Liver (tissue), 9 donors: Measurements from ENCODE around the gene IFITM5. TPM values are rescaled to one million over a fixed set of nuclear protein-coding genes. Genes with fewer than 3 reads are reported as not detected.

Experiments
- DNase-seq: peaks from one replicate; pipeline ENCODE4 v3.0.0-alpha.2; 2017; ENCODE audit warnings: low spot score
- H3K27ac ChIP-seq, 2 donors: one replicate each; pipeline ENCODE4 v1.7.0; 2013; ENCODE audit warnings: inconsistent platforms in 2 of 2, low read length in 2 of 2, control low read depth in 1 of 2, low read depth in 1 of 2, mild to moderate bottlenecking in 1 of 2
- H3K27me3 ChIP-seq, 4 donors: one replicate each; pipeline versions ENCODE4 v1.6.1 to v1.7.0; 2013; ENCODE audit warnings: low read length in 3 of 4, inconsistent platforms in 1 of 4, mild to moderate bottlenecking in 1 of 4, moderate library complexity in 1 of 4; ENCODE audit not compliant: control insufficient read depth in 4 of 4, insufficient read depth in 4 of 4
- H3K36me3 ChIP-seq, 4 donors: one replicate each; pipeline versions ENCODE4 v1.6.1 to v1.7.0; 2013; ENCODE audit warnings: low read length in 3 of 4, mild to moderate bottlenecking in 3 of 4, low read depth in 1 of 4, moderate library complexity in 1 of 4; ENCODE audit not compliant: control insufficient read depth in 4 of 4, insufficient read depth in 3 of 4
- H3K4me1 ChIP-seq, 4 donors: one replicate each; pipeline versions ENCODE4 v1.6.1 to v1.7.0; 2013; ENCODE audit warnings: low read length in 3 of 4, mild to moderate bottlenecking in 3 of 4, moderate library complexity in 1 of 4; ENCODE audit not compliant: control insufficient read depth in 4 of 4, insufficient read depth in 4 of 4
- H3K4me3 ChIP-seq, 3 donors: one replicate each; pipeline versions ENCODE4 v1.6.1 to v1.7.0; 2013; ENCODE audit warnings: low read length in 3 of 3, control low read depth in 1 of 3, low read depth in 1 of 3, mild to moderate bottlenecking in 1 of 3
- H3K9ac ChIP-seq, 2 donors: one replicate each; pipeline ENCODE4 v1.7.0; 2013; ENCODE audit warnings: low read length in 2 of 2, mild to moderate bottlenecking in 2 of 2, moderate library complexity in 2 of 2, control low read depth in 1 of 2, low read depth in 1 of 2
- H3K9me3 ChIP-seq, 4 donors: one replicate each; pipeline versions ENCODE4 v1.6.1 to v1.7.0; 2013; ENCODE audit warnings: low read length in 3 of 4; ENCODE audit not compliant: control insufficient read depth in 4 of 4
- EGR1 ChIP-seq, 2 donors: IDR thresholded peaks; 2 replicates each; pipeline ENCODE4 v1.6.1; 2016 to 2018; ENCODE audit warnings: antibody characterized with exemption in 2 of 2, low read depth in 2 of 2
- FOXA1 ChIP-seq: IDR thresholded peaks from 2 replicates; pipeline ENCODE4 v1.6.1; 2016; ENCODE audit warnings: antibody characterized with exemption
- FOXA2 ChIP-seq: IDR thresholded peaks from 2 replicates; pipeline ENCODE4 v1.6.1; 2016; ENCODE audit warnings: antibody characterized with exemption
- HNF4A ChIP-seq, 2 donors: conservative IDR thresholded peaks; 2 replicates each; pipeline ENCODE4 v1.6.1; 2016; ENCODE audit warnings: antibody characterized with exemption in 2 of 2, mild to moderate bottlenecking in 2 of 2
- HNF4G ChIP-seq: IDR thresholded peaks from 2 replicates; pipeline ENCODE4 v1.6.1; 2016; ENCODE audit warnings: antibody characterized with exemption
- NR2F2 ChIP-seq: IDR thresholded peaks from 2 replicates; pipeline ENCODE4 v1.6.1; 2016; ENCODE audit warnings: antibody characterized with exemption
- RAD21 ChIP-seq, 2 donors: IDR thresholded peaks; 2 replicates each; pipeline ENCODE4 v1.6.1; 2016; ENCODE audit warnings: antibody characterized with exemption in 2 of 2, mild to moderate bottlenecking in 2 of 2
- RXRA ChIP-seq, 2 donors: IDR thresholded peaks; 2 replicates each; pipeline ENCODE4 v1.6.1; 2017 to 2018; ENCODE audit warnings: antibody characterized with exemption in 2 of 2, mild to moderate bottlenecking in 1 of 2
- SP1 ChIP-seq: IDR thresholded peaks from 2 replicates; pipeline ENCODE4 v1.6.1; 2018; ENCODE audit warnings: antibody characterized with exemption, mild to moderate bottlenecking
- TAF1 ChIP-seq: conservative IDR thresholded peaks from 2 replicates; pipeline ENCODE4 v1.6.1; 2016; ENCODE audit warnings: antibody characterized with exemption, mild to moderate bottlenecking
- YY1 ChIP-seq: IDR thresholded peaks from 2 replicates; pipeline ENCODE4 v1.6.1; 2016; ENCODE audit warnings: antibody characterized with exemption, mild to moderate bottlenecking
- WGBS: extraction: QIAGEN DNeasy Blood & Tissue Kit; methylation state at CpG from one replicate; pipeline ENCODE4 v1.1.7; 2013; 5-methylcytosine and 5-hydroxymethylcytosine counted together
- polyA plus RNA-seq, 2 donors: library from polyadenylated mRNA; stranded (reverse) in 1 of 2; unstranded in 1 of 2; fragments of 200-250 nt in 1 of 2; fragments of >200 nt in 1 of 2; fragmentation: Nextera tagmentation in 1 of 2; extraction: Ambion mirVana in 1 of 2; gene quantifications; one replicate each; pipeline versions ENCODE4 v1.2.1 to v1.2.3, GENCODE V29; 2013 to 2015
- total RNA-seq, 2 donors: library from RNA; depleted of rRNA; stranded (reverse); fragments of >200 nt; gene quantifications; one replicate each; pipeline ENCODE4 v1.2.3, GENCODE V29; 2014
- TF ChIP-seq, protein P1 (sequence below): IDR thresholded peaks from 2 replicates; pipeline ENCODE4 v1.6.1; 2016; ENCODE audit warnings: antibody characterized with exemption
- TF ChIP-seq, protein P2 (sequence below): IDR thresholded peaks from 2 replicates; pipeline ENCODE4 v1.6.1; 2016; ENCODE audit warnings: antibody characterized with exemption
- TF ChIP-seq, protein P3 (sequence below): fragments of 150-350 bp; IDR thresholded peaks from 2 replicates; pipeline ENCODE4 v1.5.1; 2017; ENCODE audit warnings: improper control_type of control experiment, low read depth, low read length; ENCODE audit not compliant: missing input control
- TF ChIP-seq, protein P4 (sequence below): IDR thresholded peaks from 2 replicates; pipeline ENCODE4 v1.6.1; 2016; ENCODE audit warnings: antibody characterized with exemption
- TF ChIP-seq, protein P5 (sequence below): IDR thresholded peaks from 2 replicates; pipeline ENCODE4 v1.6.1; 2016; ENCODE audit warnings: antibody characterized with exemption, mild to moderate bottlenecking
- donor health status: healthy.
- donor health status: healthy.
- donor health status: healthy.
- donor health status: healthy.
- donor health status: healthy.

The IFITM5 gene
- total and polyA plus RNA-seq, 4 donors: not detected

DNA sequence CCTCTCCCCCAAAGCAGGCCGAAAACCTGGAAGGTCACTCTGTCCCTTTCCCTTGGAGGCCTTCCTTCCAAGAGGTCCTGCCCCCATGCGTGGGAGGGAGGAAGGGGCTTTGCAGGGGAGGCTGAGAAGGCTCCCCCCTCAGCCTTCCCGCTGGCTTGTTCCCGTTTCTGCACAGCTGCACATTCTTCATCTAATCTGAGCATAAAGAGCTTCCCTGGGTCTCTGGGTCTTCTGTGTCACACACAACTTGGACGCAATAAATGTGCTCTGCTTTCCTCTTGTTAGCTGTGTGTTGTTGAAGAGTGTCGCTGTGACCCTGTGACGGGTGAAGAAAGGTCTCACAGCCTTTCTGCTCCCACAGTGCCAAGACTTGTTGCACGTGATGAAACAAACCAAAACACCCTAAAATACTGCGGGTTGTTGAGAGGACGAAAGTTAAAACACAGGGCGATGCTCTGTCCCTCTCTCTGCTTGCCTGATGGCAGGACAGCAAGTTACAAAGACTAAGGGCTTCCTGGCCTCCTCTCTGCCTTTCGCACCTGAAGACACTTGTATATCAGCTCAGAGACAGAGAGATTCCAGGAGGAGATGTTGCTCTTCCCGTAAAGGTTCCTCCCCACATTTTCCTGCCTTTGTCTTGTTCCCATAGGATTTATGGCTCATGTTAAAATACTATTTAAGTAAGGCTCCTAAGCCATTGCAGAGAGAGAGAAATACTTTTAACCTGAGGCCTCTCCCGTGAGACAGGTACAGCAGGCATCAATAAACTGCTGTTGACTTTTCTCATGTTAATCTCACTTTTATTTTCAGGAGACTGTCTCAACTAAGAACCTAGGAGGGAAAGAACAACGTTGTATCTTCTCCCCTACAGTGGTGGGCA, 36.7 kb upstream of the IFITM5 start:
- no peak for DNase-seq
- H3K9ac ChIP-seq: peak overlapping the region in 1 of 2 donors; percentile 20

More for the DNA sequence above, 36.7 kb upstream of the IFITM5 start:
- 62% methylated on average over 15 of the region's 15 CpGs for WGBS
- Histone ChIP-seq H3K27me3 (no peaks in the 10 kb centered on the region), H3K4me3 (no peak overlapping the region), H3K4me1 (peaks cover 0 to 3% (median 1%) of the 10 kb centered on the region in 4 donors), H3K9me3 (no peaks in the 10 kb centered on the region), H3K36me3 (no peaks in the 10 kb centered on the region), H3K27ac (peak overlapping the region; percentile 59 to 61)
- peak; percentile 4 to 37 for TF ChIP-seq RAD21 (IDR thresholded peaks at IDR 0.05)
- TF ChIP-seq EGR1 (IDR thresholded peaks at IDR 0.05; ENCODE audit: low read depth in 2 of 2): no peak
- peak; percentile 55 for TF ChIP-seq SP1
- no peak for TF ChIP-seq HNF4G
- TF ChIP-seq FOXA2: no peak
- TF ChIP-seq, protein P1, sequence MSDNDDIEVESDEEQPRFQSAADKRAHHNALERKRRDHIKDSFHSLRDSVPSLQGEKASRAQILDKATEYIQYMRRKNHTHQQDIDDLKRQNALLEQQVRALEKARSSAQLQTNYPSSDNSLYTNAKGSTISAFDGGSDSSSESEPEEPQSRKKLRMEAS: no peak
- no peak for TF ChIP-seq HNF4A (conservative IDR thresholded peaks at IDR 0.05)
- TF ChIP-seq NR2F2: peak; percentile 97
- TF ChIP-seq TAF1: no peak
- TF ChIP-seq, protein P2, sequence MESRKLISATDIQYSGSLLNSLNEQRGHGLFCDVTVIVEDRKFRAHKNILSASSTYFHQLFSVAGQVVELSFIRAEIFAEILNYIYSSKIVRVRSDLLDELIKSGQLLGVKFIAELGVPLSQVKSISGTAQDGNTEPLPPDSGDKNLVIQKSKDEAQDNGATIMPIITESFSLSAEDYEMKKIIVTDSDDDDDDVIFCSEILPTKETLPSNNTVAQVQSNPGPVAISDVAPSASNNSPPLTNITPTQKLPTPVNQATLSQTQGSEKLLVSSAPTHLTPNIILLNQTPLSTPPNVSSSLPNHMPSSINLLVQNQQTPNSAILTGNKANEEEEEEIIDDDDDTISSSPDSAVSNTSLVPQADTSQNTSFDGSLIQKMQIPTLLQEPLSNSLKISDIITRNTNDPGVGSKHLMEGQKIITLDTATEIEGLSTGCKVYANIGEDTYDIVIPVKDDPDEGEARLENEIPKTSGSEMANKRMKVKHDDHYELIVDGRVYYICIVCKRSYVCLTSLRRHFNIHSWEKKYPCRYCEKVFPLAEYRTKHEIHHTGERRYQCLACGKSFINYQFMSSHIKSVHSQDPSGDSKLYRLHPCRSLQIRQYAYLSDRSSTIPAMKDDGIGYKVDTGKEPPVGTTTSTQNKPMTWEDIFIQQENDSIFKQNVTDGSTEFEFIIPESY: no peak
- TF ChIP-seq, protein P3, sequence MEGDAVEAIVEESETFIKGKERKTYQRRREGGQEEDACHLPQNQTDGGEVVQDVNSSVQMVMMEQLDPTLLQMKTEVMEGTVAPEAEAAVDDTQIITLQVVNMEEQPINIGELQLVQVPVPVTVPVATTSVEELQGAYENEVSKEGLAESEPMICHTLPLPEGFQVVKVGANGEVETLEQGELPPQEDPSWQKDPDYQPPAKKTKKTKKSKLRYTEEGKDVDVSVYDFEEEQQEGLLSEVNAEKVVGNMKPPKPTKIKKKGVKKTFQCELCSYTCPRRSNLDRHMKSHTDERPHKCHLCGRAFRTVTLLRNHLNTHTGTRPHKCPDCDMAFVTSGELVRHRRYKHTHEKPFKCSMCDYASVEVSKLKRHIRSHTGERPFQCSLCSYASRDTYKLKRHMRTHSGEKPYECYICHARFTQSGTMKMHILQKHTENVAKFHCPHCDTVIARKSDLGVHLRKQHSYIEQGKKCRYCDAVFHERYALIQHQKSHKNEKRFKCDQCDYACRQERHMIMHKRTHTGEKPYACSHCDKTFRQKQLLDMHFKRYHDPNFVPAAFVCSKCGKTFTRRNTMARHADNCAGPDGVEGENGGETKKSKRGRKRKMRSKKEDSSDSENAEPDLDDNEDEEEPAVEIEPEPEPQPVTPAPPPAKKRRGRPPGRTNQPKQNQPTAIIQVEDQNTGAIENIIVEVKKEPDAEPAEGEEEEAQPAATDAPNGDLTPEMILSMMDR: no peak
- TF ChIP-seq YY1: no peak
- TF ChIP-seq FOXA1: no peak
- peak; percentile 40 to 41 for TF ChIP-seq RXRA (IDR thresholded peaks at IDR 0.05)
- TF ChIP-seq, protein P4, sequence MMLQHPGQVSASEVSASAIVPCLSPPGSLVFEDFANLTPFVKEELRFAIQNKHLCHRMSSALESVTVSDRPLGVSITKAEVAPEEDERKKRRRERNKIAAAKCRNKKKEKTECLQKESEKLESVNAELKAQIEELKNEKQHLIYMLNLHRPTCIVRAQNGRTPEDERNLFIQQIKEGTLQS: no peak
- TF ChIP-seq, protein P5, sequence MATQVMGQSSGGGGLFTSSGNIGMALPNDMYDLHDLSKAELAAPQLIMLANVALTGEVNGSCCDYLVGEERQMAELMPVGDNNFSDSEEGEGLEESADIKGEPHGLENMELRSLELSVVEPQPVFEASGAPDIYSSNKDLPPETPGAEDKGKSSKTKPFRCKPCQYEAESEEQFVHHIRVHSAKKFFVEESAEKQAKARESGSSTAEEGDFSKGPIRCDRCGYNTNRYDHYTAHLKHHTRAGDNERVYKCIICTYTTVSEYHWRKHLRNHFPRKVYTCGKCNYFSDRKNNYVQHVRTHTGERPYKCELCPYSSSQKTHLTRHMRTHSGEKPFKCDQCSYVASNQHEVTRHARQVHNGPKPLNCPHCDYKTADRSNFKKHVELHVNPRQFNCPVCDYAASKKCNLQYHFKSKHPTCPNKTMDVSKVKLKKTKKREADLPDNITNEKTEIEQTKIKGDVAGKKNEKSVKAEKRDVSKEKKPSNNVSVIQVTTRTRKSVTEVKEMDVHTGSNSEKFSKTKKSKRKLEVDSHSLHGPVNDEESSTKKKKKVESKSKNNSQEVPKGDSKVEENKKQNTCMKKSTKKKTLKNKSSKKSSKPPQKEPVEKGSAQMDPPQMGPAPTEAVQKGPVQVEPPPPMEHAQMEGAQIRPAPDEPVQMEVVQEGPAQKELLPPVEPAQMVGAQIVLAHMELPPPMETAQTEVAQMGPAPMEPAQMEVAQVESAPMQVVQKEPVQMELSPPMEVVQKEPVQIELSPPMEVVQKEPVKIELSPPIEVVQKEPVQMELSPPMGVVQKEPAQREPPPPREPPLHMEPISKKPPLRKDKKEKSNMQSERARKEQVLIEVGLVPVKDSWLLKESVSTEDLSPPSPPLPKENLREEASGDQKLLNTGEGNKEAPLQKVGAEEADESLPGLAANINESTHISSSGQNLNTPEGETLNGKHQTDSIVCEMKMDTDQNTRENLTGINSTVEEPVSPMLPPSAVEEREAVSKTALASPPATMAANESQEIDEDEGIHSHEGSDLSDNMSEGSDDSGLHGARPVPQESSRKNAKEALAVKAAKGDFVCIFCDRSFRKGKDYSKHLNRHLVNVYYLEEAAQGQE: peak; percentile 57
